Fibroblast of skin of left quadriceps (primary cell): Measurements from ENCODE around the gene CCNL2.
"Not testable (repeated sequence)": the region's sequence is repeated elsewhere in the genome, so short reads cannot be mapped to it uniquely, and the experiment has no call there.

Source experiments
- DNase-seq, 2 experiments: peaks; one replicate each; pipeline ENCODE4 v3.0.0-alpha.2; 2013; ENCODE audit warnings: low read depth in 2 of 2

Gene CCNL2

DNA sequence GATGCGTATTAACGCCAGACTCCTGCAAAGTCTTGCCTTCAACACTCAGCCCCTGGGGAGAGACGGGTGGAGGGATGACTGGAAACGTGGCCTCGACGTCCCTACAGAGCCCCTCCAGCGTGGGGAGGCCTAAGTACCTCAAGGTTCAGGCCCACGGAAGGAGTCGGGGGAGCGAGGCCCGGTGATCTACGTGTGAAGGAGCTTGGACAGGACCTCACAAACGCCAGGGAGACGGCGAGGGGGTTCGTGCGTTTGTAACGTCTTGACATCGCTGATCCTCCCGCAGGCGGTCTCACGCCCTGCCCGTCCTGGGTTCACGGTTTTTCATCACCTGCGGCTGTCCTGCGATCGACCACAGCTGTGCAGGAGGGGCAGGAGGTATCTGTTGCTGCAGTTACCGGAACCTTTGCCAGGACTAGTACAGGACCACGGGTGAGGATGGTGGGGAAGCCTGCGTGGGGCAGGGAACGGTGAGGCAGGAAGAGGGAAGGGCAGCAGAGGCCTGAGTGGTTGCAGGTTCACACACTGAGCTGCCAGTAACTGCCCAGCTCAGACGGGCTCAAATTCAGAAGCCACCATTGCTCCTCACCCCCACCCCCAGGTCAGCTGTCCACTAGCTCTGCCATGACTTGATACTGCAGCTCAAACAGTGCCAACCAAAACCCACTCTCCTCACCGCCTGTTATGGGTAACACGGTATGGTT, 889 bp upstream of the CCNL2 start:
- DNase-seq = no peak

DNA sequence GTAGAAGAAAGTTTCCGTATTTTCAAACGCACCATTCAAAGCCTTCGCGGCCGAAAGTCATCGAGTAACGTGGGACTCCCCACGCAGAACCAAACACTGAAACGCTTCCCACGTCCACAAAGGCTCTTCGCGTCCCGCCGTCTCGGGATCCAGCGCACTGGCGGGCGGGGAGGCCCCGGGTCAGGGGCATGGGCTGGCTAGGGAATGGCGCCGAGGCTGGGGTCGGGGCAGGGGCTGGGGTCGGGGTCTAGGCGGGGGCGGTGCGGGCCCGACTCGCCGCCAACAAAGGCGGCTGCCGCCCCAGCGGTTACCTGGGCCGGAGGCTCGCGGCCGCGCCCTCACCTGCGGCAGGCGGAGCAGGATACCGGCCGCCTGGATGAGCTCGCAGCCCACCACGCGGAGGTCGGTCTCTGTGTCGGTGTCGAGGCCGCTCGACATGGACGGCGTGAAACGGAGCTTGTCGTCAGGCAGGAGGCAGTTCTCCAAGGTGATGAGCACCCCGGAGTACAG, 403 bp downstream of the CCNL2 start:
- DNase-seq = no peak

DNA sequence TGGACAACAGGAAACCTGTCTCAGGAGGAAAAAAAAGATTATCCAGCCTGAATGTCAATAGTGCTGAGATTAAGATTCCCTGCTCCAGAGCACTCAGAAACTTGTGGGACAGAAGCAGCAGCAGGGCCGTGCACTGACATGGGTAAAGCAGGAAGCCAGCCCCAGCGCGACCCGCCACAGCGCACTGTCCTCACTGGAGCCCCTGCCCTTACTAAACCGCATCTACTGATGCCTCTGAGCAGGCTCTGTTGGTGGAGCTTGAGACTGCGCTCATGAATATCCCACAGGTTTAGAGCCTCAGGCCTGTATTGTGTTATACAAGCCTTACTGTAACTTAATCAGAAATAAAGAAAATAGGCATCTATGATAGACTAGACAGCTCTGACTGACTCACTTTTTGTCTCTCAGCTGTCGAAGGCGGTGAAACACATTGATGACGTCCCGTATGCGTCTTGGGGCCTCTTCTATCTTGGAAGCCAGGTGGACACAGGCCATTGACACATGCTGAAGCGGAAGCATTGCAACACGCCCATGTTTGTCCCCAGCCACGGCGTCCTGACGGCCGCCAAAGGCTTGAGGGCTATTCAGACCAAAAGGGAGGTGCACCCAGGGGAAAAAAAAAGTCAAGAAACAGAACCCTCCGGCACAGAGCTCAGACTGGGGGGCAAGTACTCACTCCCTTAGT, 1.2 kb downstream of the CCNL2 start:
- no peak for DNase-seq

DNA sequence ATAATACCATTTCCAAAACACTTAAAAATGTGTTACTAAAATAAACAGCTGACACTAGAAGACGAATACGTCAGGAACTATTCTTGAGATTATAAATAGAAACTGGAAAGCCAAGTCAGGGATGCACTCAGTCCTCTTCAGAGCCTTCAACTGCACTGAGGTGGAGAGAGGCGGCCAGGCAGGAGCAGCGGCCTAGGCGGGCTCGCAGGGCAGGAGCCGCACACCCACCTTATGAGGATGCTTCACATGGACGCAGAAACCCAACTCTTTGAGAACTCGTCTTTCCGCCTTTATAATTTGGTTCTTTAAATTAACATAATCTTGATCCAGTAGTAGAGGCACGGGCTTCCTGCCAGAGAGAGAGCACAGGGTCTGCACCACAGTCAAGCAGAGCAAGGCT, 4.0 kb downstream of the CCNL2 start:
- no peak for DNase-seq

DNA sequence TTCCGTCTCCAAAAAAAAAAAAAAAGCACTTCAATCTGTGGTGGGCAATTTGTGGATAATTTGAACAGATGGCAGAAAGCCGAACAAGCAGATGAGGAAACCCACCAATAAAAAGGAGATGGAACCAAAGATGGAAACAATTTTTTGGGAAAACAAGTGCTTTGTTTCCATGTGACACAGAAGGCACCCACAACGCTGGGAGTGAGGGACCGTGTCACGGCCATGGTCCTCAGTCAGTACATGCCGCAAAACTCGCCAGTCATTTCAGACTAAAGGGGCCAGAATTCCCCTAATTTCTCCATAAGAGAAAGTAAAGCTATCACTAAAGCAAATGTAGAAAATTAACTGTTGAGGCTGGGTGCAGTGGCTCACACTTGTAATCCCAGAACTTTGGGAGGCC, 5.0 kb downstream of the CCNL2 start:
- DNase-seq = no peak

DNA sequence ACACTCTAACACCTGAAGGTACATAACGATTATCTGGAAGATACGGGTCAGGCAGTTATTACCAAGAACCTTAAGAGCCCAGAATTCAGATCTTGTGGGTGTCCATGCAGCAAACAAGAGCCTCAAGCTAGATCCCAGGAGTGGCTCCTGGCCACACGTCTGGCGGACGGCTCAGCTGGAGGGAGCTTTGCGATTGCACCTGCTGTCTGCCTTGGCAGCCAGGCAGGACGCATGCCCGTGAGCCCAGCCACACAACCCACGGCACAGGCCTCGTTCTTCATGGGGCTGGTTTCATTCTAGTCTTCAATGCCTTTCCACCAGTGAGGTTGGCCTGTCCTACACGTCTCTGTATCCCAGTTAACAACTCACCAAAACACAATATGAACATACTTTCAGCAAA, 5.7 kb downstream of the CCNL2 start:
- no peak for DNase-seq

DNA sequence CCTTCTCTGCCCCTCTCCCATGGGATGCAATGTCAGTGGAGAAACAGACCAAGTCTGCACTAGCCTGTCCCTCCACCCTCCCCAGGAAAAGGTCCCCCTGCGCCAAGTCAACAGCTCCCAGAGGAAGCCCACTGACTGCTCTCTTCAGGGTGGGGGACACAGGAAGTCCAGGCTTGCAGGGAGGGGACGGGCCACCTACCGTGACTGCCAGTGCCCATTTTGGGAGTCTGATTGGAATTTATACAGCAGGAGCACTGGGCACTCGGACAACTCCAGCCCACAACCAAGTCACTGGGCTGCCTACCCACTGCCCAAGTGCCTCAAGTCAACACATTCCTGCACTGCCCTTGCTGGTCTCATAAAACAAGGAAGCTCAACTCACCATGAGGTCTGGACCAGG, 6.1 kb downstream of the CCNL2 start:
- no peak for DNase-seq

DNA sequence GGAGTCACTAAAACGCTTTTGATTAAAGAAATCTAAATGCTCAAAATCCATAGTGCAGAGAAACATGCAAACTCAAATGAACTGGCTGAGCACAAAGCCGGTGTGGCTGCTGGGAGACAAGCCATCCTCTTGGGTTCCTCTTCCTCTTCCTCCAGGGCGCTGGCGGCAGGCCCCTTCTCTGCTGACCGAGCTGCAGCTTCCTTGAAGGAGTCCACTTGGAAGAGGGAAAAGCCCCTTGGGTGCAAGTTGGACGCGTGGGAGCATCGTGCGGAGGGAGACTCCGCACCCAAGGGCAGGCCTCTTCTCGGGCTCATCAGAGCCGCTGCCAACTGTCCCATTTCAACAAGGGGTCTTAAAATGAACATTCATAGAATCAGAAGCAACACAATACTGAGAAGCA, 7.9 kb downstream of the CCNL2 start:
- no peak for DNase-seq

DNA sequence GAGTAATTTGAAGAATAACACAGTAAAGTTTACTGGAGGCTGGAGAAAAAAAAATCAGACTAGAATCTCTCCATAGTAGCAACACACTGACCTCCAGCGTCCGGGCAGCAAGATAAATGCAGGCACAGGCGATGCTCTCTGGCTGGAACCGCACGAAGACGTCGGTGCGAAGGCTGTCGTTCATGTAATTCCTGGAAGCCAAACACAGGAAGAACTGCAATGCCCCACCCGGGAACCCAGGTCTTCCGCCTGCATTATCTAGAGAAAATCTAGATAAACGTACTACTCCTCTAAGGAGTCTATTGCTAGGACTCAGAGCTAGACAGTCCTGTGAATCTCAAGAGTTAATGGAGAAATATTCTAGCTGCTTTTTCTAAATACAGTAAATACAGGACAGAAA, 8.5 kb downstream of the CCNL2 start:
- DNase-seq = no peak

DNA sequence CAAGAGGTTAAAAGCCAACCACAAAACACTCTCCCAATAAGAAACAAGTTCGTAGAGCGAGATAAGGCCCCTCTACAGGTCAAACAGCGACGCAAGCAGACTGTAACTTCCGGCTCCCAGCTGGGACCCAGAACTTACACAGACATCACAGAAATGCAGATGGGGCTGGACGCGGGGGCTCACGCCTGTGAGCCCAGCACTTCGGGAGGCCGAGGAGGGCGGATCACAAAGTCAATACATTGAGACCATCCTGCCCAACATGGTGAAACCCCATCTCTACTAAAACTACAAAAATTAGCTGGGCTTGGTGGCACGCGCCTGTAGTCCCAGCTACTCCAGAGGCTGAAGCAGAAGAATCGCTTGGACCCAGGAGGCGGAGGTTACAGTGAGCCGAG, 11.1 kb downstream of the CCNL2 start:
- DNase-seq = no peak

DNA sequence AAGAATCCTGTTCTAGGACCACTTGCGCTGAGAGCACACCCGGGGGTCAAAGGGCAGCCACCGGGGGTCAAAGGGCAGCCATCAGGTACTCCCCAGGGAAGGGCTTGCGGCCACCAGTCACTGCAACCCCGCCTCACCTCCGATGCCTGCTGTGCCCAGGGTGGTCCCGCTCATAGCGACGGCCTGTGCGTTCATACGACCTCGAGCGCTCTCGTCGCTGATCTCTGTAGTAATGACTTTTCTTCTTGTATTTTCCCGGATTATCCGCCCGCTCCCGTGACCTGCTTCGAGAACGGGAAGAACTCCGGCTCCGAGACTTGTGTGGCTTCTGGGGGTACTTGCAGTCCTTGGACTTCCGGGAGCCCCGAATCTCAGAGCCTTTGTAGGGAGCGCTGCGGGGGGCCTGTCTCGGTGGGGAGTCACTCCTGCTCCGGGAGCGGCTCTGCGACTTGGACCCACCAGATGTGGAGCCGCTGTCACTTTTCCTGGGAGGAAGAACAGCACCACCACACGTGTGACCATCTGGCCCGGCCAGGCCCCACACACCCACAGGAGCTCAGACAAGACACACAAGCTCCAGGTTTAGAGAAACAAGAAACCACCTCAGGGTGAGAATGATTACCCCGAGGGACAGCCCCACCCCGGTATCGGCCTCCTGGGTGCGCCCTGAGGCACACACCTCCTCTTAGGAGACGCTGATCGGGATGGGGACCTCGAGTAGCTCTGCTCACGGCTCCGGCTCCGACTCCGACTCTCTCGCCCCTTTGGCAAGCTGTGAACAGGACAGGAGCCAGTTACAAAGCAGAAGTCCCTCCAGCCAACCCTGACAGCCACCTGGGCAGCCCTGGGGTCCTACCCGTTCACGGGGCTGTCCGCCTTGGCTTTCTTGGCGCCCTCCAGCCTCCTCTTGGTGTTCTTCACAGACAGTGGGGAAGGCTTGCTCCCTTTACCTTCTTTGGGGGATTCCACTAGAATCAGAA, 11.7 kb downstream of the CCNL2 start:
- DNase-seq = no peak

DNA sequence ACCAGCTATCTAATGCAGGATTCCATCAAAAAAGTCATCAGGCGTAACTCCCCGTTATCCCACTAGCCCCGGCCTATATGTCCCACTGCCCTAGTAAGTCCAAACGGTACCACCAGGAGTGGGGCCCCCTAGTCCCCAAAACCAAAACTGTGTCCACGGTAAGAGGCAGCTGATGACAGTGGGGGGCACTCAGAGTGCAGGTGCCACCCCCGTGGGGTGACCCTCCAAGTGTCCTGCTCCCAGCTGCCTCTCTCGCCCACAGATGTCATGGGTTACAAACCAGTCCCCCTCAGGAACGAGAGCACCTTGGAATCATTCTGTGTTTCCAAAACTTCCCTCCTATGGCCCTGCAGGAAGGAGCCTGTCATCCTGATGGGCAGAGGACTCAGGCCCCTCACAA, 13.2 kb downstream of the CCNL2 start:
- DNase-seq = no peak

DNA sequence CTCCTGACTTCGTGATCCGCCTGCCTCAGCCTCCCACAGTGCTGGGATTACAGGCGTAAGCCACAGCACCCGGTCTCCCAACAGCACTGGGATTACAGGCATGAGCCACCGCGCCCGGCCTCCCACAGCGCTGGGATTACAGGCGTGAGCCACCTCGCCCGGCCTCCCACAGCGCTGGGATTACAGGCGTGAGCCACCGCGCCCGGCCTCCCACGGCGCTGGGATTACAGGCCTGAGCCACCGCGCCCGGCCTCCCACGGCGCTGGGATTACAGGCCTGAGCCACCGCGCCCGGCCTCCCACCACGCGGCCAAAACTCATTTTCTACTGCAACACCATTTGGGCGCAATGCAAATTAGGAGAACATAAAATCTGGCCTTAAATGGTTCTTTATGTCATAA, 13.8 kb downstream of the CCNL2 start:
- not testable (repeated sequence) for DNase-seq

DNA sequence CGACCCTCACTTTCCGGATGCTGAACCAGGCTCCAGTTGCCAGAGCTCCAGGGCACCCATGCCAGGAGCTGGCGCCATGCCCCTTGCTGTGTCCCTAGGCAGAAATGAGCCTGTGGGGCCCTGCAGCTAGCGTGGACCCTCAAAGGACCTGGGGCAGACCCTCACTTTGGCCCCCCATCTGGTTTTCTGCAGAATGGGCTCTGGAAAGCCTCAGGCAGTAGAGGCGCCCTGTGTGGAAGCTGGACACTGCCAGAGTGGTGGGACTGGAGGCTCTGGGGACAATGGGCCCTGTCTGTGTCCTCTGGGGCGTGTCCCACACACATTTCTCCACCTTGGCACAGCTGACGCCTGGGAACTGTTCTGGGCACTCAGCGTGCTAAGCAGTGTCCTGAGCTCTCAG, 17.8 kb downstream of the CCNL2 start:
- no peak for DNase-seq

DNA sequence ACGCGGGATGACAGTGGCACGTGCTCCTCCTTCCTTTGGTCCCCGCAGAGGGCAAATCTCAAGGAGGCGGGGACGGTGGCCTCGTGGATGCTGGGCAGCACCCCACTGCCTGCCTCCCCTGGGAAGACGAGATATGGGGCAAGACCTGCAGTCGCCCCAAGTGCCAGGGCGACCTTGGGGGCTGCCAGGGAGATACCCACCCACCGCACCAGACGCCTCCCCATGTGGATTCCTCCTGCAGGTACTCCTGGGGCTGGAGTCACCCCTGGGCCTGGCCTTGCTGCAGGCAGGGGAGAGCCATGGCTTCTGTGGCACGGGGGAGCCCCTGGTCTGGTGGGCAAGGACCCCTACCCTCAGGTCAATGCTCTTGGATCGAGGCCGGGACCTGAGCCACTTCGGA, 18.3 kb downstream of the CCNL2 start:
- no peak for DNase-seq

DNA sequence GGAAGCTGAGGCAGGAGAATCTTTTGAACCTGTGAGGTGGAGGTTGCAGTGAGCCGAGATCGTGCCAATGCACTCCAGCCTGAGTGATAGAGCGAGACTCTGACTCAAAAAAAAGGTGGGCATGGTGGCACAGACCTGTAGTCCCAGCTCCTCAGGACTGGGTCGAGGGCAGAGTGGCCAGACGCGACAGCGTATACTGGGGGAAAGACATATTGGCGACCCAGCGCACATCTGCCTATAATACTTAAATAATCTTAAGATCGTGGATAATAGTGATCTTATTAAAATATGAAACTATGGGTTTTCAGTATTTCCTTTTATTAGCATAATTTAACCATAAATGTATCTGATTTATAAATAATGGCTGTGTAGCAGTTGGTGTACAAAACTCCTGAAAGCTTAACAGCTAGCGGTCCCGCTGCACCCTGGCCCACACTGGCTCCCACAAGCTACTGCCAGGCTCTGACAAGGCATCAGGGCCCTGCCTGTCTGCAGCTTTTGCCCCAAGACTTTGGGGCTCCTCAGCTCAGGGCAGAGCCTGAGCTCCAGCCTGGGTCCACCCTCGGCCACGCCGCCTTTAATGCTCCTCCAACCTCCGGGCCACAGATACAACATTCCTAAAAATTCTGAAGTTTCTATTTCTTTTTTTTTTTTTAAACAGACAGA, 21.5 kb downstream of the CCNL2 start:
- DNase-seq = no peak

DNA sequence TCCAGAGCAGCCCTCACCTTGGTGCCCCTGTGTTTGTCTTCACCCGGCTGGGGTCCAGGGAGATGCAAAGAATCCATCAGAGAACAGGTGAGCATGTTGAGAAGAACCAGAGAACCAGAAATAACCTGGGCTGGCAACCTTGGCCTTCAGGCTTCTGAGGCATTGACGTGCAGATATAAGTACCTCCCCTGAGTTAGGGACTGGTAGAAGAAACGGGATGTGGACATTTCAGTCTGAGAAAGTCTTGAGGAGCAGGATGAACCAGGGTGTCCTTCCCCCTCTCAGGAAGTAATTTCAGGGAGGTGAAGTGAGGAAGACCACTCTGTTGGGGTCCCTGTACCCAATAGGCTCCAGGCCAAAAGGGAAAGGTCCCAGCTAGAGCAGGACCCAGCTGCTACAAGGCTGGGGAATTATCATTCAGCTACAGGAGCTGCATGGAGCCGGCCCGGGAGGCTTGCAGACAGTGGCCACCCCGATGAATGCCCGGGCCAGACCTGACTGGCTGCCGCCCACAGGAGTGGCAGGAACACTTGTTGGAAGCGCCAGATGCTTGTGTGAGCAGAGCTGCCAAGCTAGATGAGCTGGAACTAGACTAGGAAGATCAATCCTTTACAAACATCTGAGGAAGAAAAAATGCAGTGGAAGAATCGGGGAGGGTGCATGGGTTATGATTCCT, 22.4 kb downstream of the CCNL2 start:
- no peak for DNase-seq

DNA sequence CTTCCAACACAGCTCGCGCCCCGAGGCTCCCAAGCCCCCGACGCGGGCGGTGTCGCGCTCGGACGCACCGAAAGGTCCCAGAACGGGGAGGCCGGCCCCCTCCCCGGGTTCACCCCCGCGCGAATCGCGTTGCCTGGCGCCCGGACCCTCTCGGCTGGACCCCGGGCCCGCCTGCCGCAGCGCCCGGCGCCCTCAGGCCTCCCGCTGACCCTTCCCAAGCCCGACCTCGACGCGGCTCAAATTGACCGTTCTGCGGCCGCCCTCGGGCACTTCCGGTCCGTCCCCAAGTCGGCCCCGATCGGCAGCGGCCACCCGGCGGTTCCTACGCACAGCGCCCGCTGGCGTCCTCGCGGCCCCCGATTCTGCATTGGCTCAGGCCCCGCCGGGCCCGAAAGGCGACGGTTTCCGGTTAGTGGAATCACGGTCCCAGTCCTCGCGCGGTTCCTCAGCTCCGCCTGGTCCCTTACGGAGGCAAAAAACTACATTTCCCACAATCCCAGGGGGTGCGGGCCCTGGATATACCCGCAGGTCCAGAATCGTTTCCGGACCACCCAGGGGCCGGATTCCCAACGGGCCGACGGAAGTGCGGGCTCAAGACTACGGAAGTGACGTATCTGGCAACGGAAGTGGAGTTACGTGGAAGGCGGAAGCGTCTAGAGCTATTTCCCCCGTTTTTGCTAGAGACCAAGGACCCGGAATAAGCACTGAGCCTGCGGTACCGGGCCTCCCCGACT, 24.0 kb downstream of the CCNL2 start, which contains the start of gene AURKAIP1:
AURKAIP1 (minus strand) TSS at position 279 of the 734 bp plus-strand sequence. CDS start 451 bp downstream, outside the sequence.
- DNase-seq = peak; percentile 100

DNA sequence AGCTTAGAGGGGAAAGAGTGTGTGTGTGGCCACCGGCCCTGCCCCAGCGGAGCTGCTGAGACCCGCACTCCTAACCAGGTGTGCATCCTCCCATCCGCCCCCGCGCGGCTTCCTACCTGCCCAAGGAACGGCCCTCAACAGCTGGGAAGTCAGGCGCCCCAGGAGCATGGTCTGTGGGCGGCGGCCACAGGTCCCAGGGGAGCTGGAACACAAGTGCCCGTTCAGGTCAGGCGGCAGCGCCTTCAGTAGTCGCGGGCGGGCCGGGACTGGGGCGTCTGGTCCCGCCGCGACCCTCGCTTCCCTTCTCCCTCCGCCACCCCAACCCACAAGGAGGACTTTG, 24.6 kb downstream of the CCNL2 start:
- DNase-seq = no peak

DNA sequence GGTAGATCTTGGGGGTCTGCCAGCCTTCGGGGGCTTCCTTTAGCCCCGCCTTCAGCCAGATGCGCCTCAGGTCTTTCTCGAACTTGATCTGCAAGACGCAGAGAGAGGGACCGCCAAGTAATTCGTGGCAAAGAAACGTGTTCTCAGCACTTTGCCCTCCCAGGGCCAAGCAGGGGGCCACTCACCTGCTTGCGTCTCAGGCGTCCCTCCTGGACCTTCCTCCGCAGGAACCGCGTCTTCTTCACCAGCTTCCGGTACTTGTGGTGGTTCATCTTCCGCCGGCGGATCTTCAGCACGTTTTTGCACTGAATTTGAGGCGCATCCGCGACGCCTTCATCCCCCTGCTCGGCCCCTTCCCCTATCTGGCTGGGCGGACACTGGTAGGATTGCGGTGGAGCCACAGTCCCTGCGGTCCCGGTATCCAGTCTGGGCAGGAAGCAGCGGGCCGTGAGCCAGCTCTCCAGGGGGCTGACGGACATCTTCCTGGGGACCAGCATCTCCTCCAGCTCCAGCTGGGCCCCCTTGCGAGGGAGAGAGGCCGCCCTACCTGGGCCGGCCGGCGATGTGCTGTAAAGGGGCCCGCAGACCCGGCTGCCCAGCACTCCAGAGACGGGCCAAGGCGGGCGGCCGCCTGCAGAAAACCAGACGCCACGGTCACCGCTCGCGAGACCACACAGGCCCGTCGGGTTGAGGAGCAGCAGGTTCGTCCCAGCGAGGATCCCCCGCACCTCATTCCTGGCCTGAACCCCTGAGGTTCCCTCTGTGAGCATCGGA, 25.1 kb downstream of the CCNL2 start:
- DNase-seq = no peak
